Germinal center (tissue), 1 donor: Measurements from ENCODE around the gene ZNF621.
"Not testable (repeated sequence)": the region's sequence is repeated elsewhere in the genome, so short reads cannot be mapped to it uniquely, and the experiment has no call there.

Source experiments
- DNase-seq: peaks from one replicate; pipeline ENCODE4 v3.0.0; 2012; ENCODE audit warnings: mixed read lengths, low spot score

ZNF621 gene

GRCh38 chr3:40546816-40547215 is 22.1 kb downstream of the ZNF621 start:
- no peak for DNase-seq

DNA sequence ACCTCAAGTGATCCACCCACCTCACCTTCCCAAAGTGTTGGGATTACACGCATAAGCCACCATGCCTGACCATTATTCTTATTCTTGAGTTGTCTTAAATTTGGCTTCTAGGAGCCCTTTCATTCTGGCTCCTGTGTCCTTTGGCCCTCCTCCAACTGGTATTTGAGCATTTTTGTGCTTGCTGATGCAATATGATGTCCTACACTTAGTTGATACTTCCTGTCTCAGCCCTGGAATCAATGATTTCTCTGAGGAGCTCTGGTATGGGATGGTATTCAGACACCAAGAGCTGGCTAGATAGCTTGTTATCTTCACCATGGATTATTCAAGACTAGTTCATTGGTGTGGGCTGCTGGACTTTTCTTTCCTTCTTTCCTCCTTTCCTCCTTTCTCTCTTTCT is 25.4 kb downstream of the ZNF621 start:
- no peak for DNase-seq

- no peak for DNase-seq
Measured at GRCh38 chr3:40557575-40558161, 32.9 kb downstream of the ZNF621 start.

DNA sequence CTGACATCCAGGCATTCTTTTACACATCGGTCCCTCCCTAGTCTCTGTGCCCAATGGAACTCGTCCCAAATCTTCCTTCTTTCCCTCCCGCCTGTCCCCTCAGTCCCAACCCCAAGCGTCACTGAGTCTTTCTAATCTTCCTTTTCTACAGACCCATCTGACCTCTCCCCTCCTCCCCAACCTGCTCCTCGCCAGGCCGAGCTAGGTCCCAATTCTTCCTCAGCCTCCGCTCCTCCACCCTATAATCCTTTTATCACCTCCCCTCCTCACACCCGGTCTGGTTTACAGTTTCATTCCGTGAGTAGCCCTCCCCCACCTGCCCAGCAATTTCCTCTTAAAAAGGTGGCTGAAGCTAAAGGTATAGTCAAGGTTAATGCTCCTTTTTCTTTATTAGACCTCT is 37.7 kb downstream of the ZNF621 start:
- DNase-seq = not testable (repeated sequence)

DNA sequence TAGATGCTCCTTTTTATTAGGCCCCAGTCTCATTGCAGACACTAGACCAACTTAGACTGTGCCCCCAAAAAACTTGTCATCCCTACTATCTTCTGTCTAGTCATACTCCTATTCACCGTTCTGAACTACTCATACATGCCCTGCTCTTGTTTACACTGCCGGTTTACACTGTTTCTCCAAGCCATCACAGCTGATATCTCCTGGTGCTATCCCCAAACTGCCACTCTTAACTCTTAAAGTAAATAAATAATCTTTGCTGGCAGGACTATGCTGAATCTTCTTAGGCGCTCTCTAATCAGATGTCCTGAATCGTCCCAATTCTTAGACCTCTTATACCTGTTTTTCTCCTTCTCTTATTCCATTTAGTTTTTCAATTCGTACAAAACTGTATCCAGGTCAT is 40.9 kb downstream of the ZNF621 start:
- not testable (repeated sequence) for DNase-seq

- no peak for DNase-seq
Measured at GRCh38 chr3:40566694-40567093, 41.9 kb downstream of the ZNF621 start.

DNA sequence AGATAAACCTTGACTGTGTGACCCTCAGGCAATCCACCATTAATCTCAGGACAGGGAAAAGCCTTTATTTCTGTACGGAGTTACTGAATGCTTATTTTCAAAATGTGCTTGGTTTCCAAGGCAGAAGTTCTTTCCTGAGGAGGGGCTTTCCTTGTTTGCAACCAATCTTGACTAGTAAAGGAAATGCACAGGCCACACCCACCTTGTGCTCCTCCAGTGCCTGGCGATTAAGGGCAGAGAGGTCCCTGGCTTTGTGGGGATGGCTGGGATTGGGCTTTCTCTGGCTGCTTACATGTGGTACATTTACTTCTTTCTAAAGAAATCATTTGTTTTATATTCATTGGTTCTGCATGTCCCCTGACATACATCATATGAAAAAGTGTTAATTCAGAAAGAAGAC is 47.8 kb downstream of the ZNF621 start:
- no peak for DNase-seq

- no peak for DNase-seq
Measured at GRCh38 chr3:40574050-40574449, 49.3 kb downstream of the ZNF621 start.

DNA sequence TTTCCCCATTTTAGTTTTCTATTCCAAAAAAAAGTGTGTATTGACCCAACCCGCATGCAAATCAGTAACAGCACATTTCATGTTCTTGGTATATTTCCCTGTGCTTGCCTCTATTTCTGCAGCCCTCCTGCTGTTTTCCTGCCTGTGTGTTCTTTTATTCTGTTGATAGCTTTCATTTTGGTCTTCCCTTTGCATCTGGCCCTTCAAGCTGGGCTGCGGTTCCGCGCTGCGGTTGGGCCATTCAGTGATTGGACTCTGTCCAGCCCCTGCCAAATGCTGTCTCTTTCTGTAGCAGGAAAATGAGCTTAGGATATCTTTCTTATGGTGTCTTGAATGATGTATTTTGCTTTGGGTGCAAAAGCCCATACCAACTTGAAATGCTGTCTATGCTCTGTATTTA is 49.9 kb downstream of the ZNF621 start:
- no peak for DNase-seq

GRCh38 chr3:40576396-40576795 is 51.6 kb downstream of the ZNF621 start:
- no peak for DNase-seq

- DNase-seq = peak; percentile 61
Measured at GRCh38 chr3:40580494-40581091, 55.8 kb downstream of the ZNF621 start.

DNA sequence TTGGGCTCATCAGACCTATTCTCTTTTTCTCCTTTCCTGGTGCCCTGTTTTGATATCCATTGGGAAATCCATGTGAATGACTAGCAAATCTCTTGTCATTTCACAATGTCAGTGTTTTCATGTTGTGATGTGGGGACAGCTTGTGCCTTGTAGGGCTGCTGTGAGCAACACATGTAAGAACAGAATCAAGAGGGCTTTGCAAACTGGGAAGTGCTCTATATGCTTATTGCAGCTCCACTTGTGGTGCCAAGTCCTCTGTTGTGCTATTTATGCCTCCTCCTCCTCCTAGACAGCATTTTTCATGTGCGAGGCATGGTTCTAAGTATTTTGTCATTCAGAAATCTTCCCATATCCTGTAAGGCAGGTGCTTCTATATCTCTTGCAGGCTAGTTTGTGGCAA is 56.4 kb downstream of the ZNF621 start:
- no peak for DNase-seq

GRCh38 chr3:40582401-40583027 is 57.8 kb downstream of the ZNF621 start:
- DNase-seq = no peak

DNA sequence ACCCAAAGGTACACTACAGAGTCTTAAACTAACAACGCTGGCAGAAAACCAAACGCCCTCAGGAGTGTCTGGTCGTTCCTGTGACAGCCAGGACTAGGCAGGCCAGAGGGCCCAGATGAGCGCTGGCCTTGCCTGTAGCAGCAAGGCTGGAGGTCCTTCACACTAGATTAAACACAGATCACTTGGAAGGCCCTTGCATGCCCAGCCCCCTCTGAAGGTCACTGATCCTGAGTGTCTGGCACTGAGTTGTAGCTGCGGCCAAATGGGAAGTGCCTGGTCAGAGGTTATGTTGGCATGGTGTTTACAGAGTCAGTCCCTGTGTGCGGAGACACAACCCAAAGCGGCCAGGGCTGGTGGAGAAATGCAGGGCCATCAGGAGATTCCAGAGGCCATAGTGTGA is 58.9 kb downstream of the ZNF621 start:
- no peak for DNase-seq

- DNase-seq = peak; percentile 56
Measured at GRCh38 chr3:40584625-40585189, 59.9 kb downstream of the ZNF621 start.

DNA sequence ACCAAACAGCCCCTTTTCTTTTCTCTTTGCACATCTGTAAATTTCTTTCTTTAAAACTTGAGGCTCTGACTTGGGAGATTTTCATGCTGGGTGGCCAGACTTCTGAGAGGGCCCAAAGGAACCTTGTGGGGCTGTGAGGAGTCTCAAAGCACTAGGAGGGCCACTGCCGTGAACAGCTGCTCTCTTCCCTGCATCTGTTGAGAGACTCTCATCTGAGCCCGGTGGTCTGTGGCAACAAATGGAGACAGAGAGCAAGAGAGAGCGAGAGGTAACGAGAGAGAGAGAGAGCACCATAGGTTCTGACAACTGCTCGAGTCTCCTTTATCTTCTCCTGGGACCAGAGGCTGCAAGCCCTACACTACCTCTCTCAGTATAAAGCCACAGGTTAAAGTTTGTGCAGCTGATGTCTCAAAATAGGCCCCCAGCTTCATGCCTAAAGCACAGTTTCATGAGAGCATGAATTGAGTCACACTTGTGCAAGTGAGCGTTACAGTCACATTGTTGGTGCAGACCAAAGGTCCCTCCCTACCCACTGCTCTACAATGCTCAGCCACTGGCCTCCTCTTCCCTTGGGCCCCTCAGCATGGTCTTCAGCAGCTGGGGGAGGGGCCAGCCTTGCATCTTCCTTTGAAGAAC is 60.7 kb downstream of the ZNF621 start:
- no peak for DNase-seq

GRCh38 chr3:40586901-40587300 is 62.1 kb downstream of the ZNF621 start:
- DNase-seq = no peak

- DNase-seq = no peak
Measured at GRCh38 chr3:40588406-40588805, 63.6 kb downstream of the ZNF621 start.
